Activated naive CD8-positive, alpha-beta T cell treated with anti-CD3 and anti-CD28 coated beads, Interleukin-2, amount 10 ng/mL, durations not matched to agents 7 days and 5 days (primary cell): ENCODE data around the gene GAS7. TPM values are rescaled to one million over a fixed set of nuclear protein-coding genes. Genes with fewer than 3 reads are reported as not detected.

Experiments
- ATAC-seq: fragments of 150-1000 bp; cut with Tn5 transposase; one replicate; pipeline ENCODE4 v1.10.0; 2021; ENCODE audit warnings: low read depth, moderate library complexity
- POLR2A ChIA-PET: fragments of 350-600 bp; sonication (Branson Sonifier 250); formaldehyde crosslinking; loops from one replicate; lab custom pipeline; 2021; ENCODE audit warnings: antibody characterized with exemption; lab: Charles Lee
- DNase-seq: peaks from one replicate; pipeline ENCODE4 v3.0.0; 2021
- H3K27ac Mint-ChIP-seq: one replicate; pipeline ENCODE4 v1.8.0; 2022; ENCODE audit warnings: mild to moderate bottlenecking, mixed read lengths
- H3K27me3 Mint-ChIP-seq: one replicate; pipeline ENCODE4 v1.8.0; 2022; ENCODE audit warnings: mild to moderate bottlenecking, moderate library complexity, mixed read lengths
- H3K36me3 Mint-ChIP-seq: one replicate; pipeline ENCODE4 v1.8.0; 2021; ENCODE audit warnings: mild to moderate bottlenecking, mixed read lengths
- H3K4me1 Mint-ChIP-seq: one replicate; pipeline ENCODE4 v1.8.0; 2021; ENCODE audit warnings: mixed read lengths
- H3K4me3 Mint-ChIP-seq: one replicate; pipeline ENCODE4 v1.8.0; 2022; ENCODE audit warnings: mild to moderate bottlenecking, moderate library complexity, mixed read lengths
- H3K9me3 Mint-ChIP-seq: one replicate; pipeline ENCODE4 v1.8.0; 2021; ENCODE audit warnings: mixed read lengths
- total RNA-seq, 2 experiments: library from RNA; stranded (reverse); gene quantifications; one replicate each; pipeline ENCODE4 v1.2.3, GENCODE V29; 2021

Gene GAS7
- 1 to 10 TPM; 2.7 to 2.8 TPM for total RNA-seq

GRCh38 chr17:10198509-10199249, at the start of gene GAS7:
TSS of gene GAS7 (minus strand) at chr17:10198606.
- Mint-ChIP-seq H3K27me3 (peaks cover 37% of the 10 kb centered on the region), H3K36me3 (no peaks in the 10 kb centered on the region), H3K4me3 (peak within 1 kb of the TSS; percentile 75), H3K9me3 (peaks cover 15% of the 10 kb centered on the region), H3K4me1 (peaks cover 6% of the 10 kb centered on the region), H3K27ac (no peak within 1 kb of the TSS)
- ATAC-seq (peak; percentile 71), DNase-seq (peak; percentile 65)
- POLR2A ChIA-PET, result interaction anchor here (0.6 kb wide), 2 partner anchors 33 to 630 kb away, joined by 5 read pairs; no protein-coding TSS in a partner anchor

GRCh38 chr17:10247810-10248209, 49.4 kb upstream of the GAS7 start:
- POLR2A ChIA-PET, result no interaction called here
- Mint-ChIP-seq H3K27me3 (peaks cover 5% of the 10 kb centered on the region), H3K36me3 (no peaks in the 10 kb centered on the region), H3K27ac (no peak overlapping the region), H3K4me1 (no peaks in the 10 kb centered on the region), H3K9me3 (no peaks in the 10 kb centered on the region), H3K4me3 (no peak overlapping the region)
- ATAC-seq, result no peak
- DNase-seq, result no peak

GRCh38 chr17:10243883-10244844, 45.8 kb upstream of the GAS7 start:
- peaks cover 4% of the 10 kb centered on the region for H3K9me3 Mint-ChIP-seq
- no peak for ATAC-seq
- no peak overlapping the region for H3K4me3 Mint-ChIP-seq
- no peak for DNase-seq
- no peaks in the 10 kb centered on the region for H3K27me3 Mint-ChIP-seq
- no peaks in the 10 kb centered on the region for H3K4me1 Mint-ChIP-seq
- no peaks in the 10 kb centered on the region for H3K36me3 Mint-ChIP-seq
- POLR2A ChIA-PET, result no interaction called here
- H3K27ac Mint-ChIP-seq, result no peak overlapping the region

- H3K27ac Mint-ChIP-seq, result no peak overlapping the region
- no peaks in the 10 kb centered on the region for H3K4me1 Mint-ChIP-seq
- POLR2A ChIA-PET, result no interaction called here
- H3K36me3 Mint-ChIP-seq, result no peaks in the 10 kb centered on the region
- ATAC-seq (no peak), DNase-seq (no peak)
- H3K4me3 Mint-ChIP-seq, result no peak overlapping the region
- peaks cover 4% of the 10 kb centered on the region for H3K9me3 Mint-ChIP-seq
- no peaks in the 10 kb centered on the region for H3K27me3 Mint-ChIP-seq
Measured at GRCh38 chr17:10241781-10242180, 43.4 kb upstream of the GAS7 start.

GRCh38 chr17:10238661-10239060, 40.3 kb upstream of the GAS7 start:
- Mint-ChIP-seq H3K36me3 (no peaks in the 10 kb centered on the region), H3K27ac (no peak overlapping the region), H3K27me3 (no peaks in the 10 kb centered on the region), H3K4me1 (no peaks in the 10 kb centered on the region), H3K4me3 (no peak overlapping the region), H3K9me3 (peaks cover 6% of the 10 kb centered on the region)
- ATAC-seq, result no peak
- POLR2A ChIA-PET, result no interaction called here
- no peak for DNase-seq

- no peak for ATAC-seq
- H3K4me1 Mint-ChIP-seq, result no peaks in the 10 kb centered on the region
- POLR2A ChIA-PET, result no interaction called here
- peaks cover 2% of the 10 kb centered on the region for H3K9me3 Mint-ChIP-seq
- H3K27ac Mint-ChIP-seq, result no peak overlapping the region
- no peak overlapping the region for H3K4me3 Mint-ChIP-seq
- no peak for DNase-seq
- no peaks in the 10 kb centered on the region for H3K36me3 Mint-ChIP-seq
- no peaks in the 10 kb centered on the region for H3K27me3 Mint-ChIP-seq
Measured at GRCh38 chr17:10234033-10234432, 35.6 kb upstream of the GAS7 start.

- no peak overlapping the region for H3K27ac Mint-ChIP-seq
- POLR2A ChIA-PET, result no interaction called here
Measured at GRCh38 chr17:10233161-10233560, 34.8 kb upstream of the GAS7 start.

GRCh38 chr17:10229181-10229580, 30.8 kb upstream of the GAS7 start:
- Mint-ChIP-seq H3K4me3 (no peak overlapping the region), H3K27ac (no peak overlapping the region), H3K27me3 (peaks cover 3% of the 10 kb centered on the region), H3K4me1 (no peaks in the 10 kb centered on the region), H3K9me3 (peaks cover under 1% of the 10 kb centered on the region), H3K36me3 (no peaks in the 10 kb centered on the region)
- POLR2A ChIA-PET, result no interaction called here
- ATAC-seq, result no peak
- DNase-seq, result no peak

More at GRCh38 chr17:10233161-10233560, 34.8 kb upstream of the GAS7 start:
- Mint-ChIP-seq H3K4me1 (no peaks in the 10 kb centered on the region), H3K9me3 (peaks cover 2% of the 10 kb centered on the region), H3K27me3 (no peaks in the 10 kb centered on the region), H3K36me3 (no peaks in the 10 kb centered on the region), H3K4me3 (no peak overlapping the region)
- ATAC-seq, result no peak
- DNase-seq, result no peak

GRCh38 chr17:10226930-10227695, 28.7 kb upstream of the GAS7 start:
- no peaks in the 10 kb centered on the region for H3K4me1 Mint-ChIP-seq
- ATAC-seq, result no peak
- H3K27ac Mint-ChIP-seq, result no peak overlapping the region
- no peak overlapping the region for H3K4me3 Mint-ChIP-seq
- POLR2A ChIA-PET, result no interaction called here
- no peaks in the 10 kb centered on the region for H3K36me3 Mint-ChIP-seq
- peaks cover 3% of the 10 kb centered on the region for H3K27me3 Mint-ChIP-seq
- H3K9me3 Mint-ChIP-seq, result peaks cover 2% of the 10 kb centered on the region
- DNase-seq, result peak; percentile 59

- Mint-ChIP-seq H3K4me3 (no peak overlapping the region), H3K4me1 (no peaks in the 10 kb centered on the region), H3K27me3 (peaks cover 3% of the 10 kb centered on the region), H3K36me3 (no peaks in the 10 kb centered on the region), H3K27ac (no peak overlapping the region), H3K9me3 (peaks cover 6% of the 10 kb centered on the region)
- DNase-seq (no peak), ATAC-seq (no peak)
- POLR2A ChIA-PET, result no interaction called here
Measured at GRCh38 chr17:10224582-10225195, 26.3 kb upstream of the GAS7 start.

GRCh38 chr17:10219193-10219592, 20.8 kb upstream of the GAS7 start:
- Mint-ChIP-seq H3K36me3 (no peaks in the 10 kb centered on the region), H3K27me3 (no peaks in the 10 kb centered on the region), H3K9me3 (peaks cover 10% of the 10 kb centered on the region), H3K4me1 (no peaks in the 10 kb centered on the region), H3K27ac (no peak overlapping the region), H3K4me3 (no peak overlapping the region)
- ATAC-seq (no peak), DNase-seq (no peak)
- POLR2A ChIA-PET, result no interaction called here

- no peak overlapping the region for H3K27ac Mint-ChIP-seq
- no peak overlapping the region for H3K4me3 Mint-ChIP-seq
- H3K27me3 Mint-ChIP-seq, result no peaks in the 10 kb centered on the region
- no peaks in the 10 kb centered on the region for H3K4me1 Mint-ChIP-seq
- POLR2A ChIA-PET, result no interaction called here
- no peak for ATAC-seq
- peaks cover 9% of the 10 kb centered on the region for H3K9me3 Mint-ChIP-seq
- no peak for DNase-seq
- no peaks in the 10 kb centered on the region for H3K36me3 Mint-ChIP-seq
Measured at GRCh38 chr17:10217916-10218315, 19.5 kb upstream of the GAS7 start.
